Caco-2 (cell line): Measurements from ENCODE around the gene SAMM50. TPM values are rescaled to one million over a fixed set of nuclear protein-coding genes. Genes with fewer than 3 reads are reported as not detected.

Experiments used
- BruUV-seq: library from RNA; stranded (reverse); fragments of 400-500 nt; replicated peaks from 2 replicates; lab custom pipeline; 2021; lab: Mats Ljungman, UMichigan
- CTCF ChIA-PET: fragments of 300-600 bp; sonication (Branson Sonifier 250); formaldehyde crosslinking; loops from one replicate; lab custom pipeline; 2022; ENCODE audit warnings: antibody characterized with exemption; lab: Charles Lee
- POLR2A ChIA-PET: fragments of 300-600 bp; sonication (Branson Sonifier 250); formaldehyde crosslinking; loops from one replicate; lab custom pipeline; 2022; ENCODE audit warnings: antibody characterized with exemption; lab: Charles Lee
- DNase-seq, 2 experiments: peaks; one replicate each; pipeline versions ENCODE4 v3.0.0 to v3.0.0-alpha.2; 2020 to 2022
- H3K27me3 ChIP-seq: replicated peaks from 2 replicates; pipeline ENCODE4 v1.6.0; 2011; ENCODE audit warnings: low read length; ENCODE audit not compliant: control insufficient read depth, insufficient read depth
- H3K36me3 ChIP-seq: 2 replicates; pipeline ENCODE4 v1.5.1; 2011; ENCODE audit warnings: low read length; ENCODE audit not compliant: control insufficient read depth, insufficient read depth
- H3K4me1 ChIP-seq: fragments of 250-450 bp; sonication (Bioruptor Pico); 2 replicates; pipeline ENCODE4 v1.5.1; 2020; ENCODE audit warnings: mild to moderate bottlenecking
- H3K4me3 ChIP-seq: 2 replicates; pipeline ENCODE4 v1.5.1; 2011; ENCODE audit warnings: low read depth, mild to moderate bottlenecking, control low read depth, low read length
- H3K9me3 ChIP-seq: fragments of 250-450 bp; sonication (Bioruptor Pico); 2 replicates; pipeline ENCODE4 v1.5.1; 2020; ENCODE audit warnings: mild to moderate bottlenecking, moderate library complexity
- H3K27ac Mint-ChIP-seq: one replicate; pipeline ENCODE4 v1.8.0; 2022; ENCODE audit warnings: mixed read lengths; ENCODE audit not compliant: unreplicated experiment
- H3K27me3 Mint-ChIP-seq: one replicate; pipeline ENCODE4 v1.8.0; 2022; ENCODE audit warnings: mixed read lengths; ENCODE audit not compliant: insufficient read depth, unreplicated experiment
- H3K36me3 Mint-ChIP-seq: one replicate; pipeline ENCODE4 v1.8.0; 2022; ENCODE audit warnings: mild to moderate bottlenecking, mixed read lengths; ENCODE audit not compliant: insufficient read depth, unreplicated experiment
- H3K4me1 Mint-ChIP-seq: one replicate; pipeline ENCODE4 v1.8.0; 2022; ENCODE audit warnings: low read depth, mixed read lengths; ENCODE audit not compliant: unreplicated experiment
- H3K4me3 Mint-ChIP-seq: one replicate; pipeline ENCODE4 v1.8.0; 2022; ENCODE audit warnings: mild to moderate bottlenecking, moderate library complexity, mixed read lengths; ENCODE audit not compliant: unreplicated experiment
- H3K9me3 Mint-ChIP-seq: one replicate; pipeline ENCODE4 v1.8.0; 2022; ENCODE audit warnings: mixed read lengths; ENCODE audit not compliant: unreplicated experiment
- intact Hi-C: fragments of 100-400 bp; cut with micrococcal nuclease; formaldehyde crosslinking; loops from one replicate; pipeline ENCODE4 v1.10.0; 2022; ENCODE audit not compliant: unreplicated experiment
- total RNA-seq: library from RNA; stranded (reverse); gene quantifications from 2 replicates; pipeline ENCODE4 v1.2.3, GENCODE V29; 2022
- TF ChIP-seq, protein P1 (sequence below), 2 experiments: fragments of 200-600 bp in 1 of 2; IDR thresholded peaks; 1 replicate in 1 of 2; 2 replicates in 1 of 2; pipeline versions ENCODE4 v1.5.1 to v1.8.0; 2011 to 2022; ENCODE audit warnings: antibody characterized with exemption in 1 of 2, control low read depth in 1 of 2, inconsistent platforms in 1 of 2, low read depth in 1 of 2, low read length in 1 of 2, mild to moderate bottlenecking in 1 of 2, moderate library complexity in 1 of 2; ENCODE audit not compliant: insufficient read depth in 1 of 2, severe bottlenecking in 1 of 2, unreplicated experiment in 1 of 2

The SAMM50 gene
- total RNA-seq, 1 experiment from 2014 or later = 66.4 TPM

GRCh38 chr22:44019416-44019815, 64.2 kb downstream of the SAMM50 start:
- TF ChIP-seq, protein P1, sequence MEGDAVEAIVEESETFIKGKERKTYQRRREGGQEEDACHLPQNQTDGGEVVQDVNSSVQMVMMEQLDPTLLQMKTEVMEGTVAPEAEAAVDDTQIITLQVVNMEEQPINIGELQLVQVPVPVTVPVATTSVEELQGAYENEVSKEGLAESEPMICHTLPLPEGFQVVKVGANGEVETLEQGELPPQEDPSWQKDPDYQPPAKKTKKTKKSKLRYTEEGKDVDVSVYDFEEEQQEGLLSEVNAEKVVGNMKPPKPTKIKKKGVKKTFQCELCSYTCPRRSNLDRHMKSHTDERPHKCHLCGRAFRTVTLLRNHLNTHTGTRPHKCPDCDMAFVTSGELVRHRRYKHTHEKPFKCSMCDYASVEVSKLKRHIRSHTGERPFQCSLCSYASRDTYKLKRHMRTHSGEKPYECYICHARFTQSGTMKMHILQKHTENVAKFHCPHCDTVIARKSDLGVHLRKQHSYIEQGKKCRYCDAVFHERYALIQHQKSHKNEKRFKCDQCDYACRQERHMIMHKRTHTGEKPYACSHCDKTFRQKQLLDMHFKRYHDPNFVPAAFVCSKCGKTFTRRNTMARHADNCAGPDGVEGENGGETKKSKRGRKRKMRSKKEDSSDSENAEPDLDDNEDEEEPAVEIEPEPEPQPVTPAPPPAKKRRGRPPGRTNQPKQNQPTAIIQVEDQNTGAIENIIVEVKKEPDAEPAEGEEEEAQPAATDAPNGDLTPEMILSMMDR (IDR thresholded peaks at IDR 0.05; ENCODE audit: insufficient read depth in 1 of 2, low read depth in 1 of 2, low read length in 1 of 2, severe bottlenecking in 1 of 2, unreplicated experiment in 1 of 2) = no peak
- Histone ChIP-seq H3K27me3 (no peaks in the 10 kb centered on the region), H3K4me3 (no peak overlapping the region), H3K36me3 (no peaks in the 10 kb centered on the region), H3K9me3 (no peaks in the 10 kb centered on the region), H3K4me1 (0 out of 2 replicates have a peak, but pooled peaks cover 4% of the 10 kb centered on the region)
- POLR2A ChIA-PET = no interaction called here
- no peak for DNase-seq
- H3K4me3 Mint-ChIP-seq = no peak overlapping the region
- intact Hi-C loops = no loop called here
- CTCF ChIA-PET = no interaction called here
- BruUV-seq = no TSS peak
- H3K9me3 Mint-ChIP-seq = no peaks in the 10 kb centered on the region
- no peak overlapping the region for H3K27ac Mint-ChIP-seq
- H3K36me3 Mint-ChIP-seq = no peaks in the 10 kb centered on the region
- H3K27me3 Mint-ChIP-seq = no peaks in the 10 kb centered on the region
- peaks cover 6% of the 10 kb centered on the region for H3K4me1 Mint-ChIP-seq

DNA sequence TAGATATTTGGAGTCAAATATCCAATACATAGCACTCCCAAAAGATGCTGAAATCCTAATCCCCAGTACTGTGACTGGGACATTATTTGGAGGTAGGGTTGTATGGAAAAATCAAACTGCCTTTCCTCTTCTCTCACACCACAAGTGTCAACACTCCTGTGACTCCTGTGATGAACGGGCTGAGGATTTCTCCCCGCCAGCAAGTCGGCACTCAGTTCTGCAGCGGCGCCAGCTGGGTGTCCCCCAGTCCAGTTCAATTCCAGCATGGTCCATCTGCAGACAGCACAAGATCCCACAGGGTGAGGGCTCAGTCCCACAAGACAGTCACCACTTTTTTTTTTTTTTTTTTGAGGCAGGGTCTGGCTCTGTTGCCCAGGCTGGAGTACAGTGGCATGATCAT, 64.6 kb downstream of the SAMM50 start:
- Mint-ChIP-seq H3K36me3 (no peaks in the 10 kb centered on the region), H3K27me3 (no peaks in the 10 kb centered on the region), H3K4me3 (no peak overlapping the region), H3K27ac (no peak overlapping the region), H3K9me3 (no peaks in the 10 kb centered on the region), H3K4me1 (peaks cover 6% of the 10 kb centered on the region)
- TF ChIP-seq, protein P1 (IDR thresholded peaks at IDR 0.05; ENCODE audit: insufficient read depth in 1 of 2, low read depth in 1 of 2, low read length in 1 of 2, severe bottlenecking in 1 of 2, unreplicated experiment in 1 of 2) = no peak
- no peak for DNase-seq
- H3K4me1 ChIP-seq = 0 out of 2 replicates have a peak, but pooled peaks cover 4% of the 10 kb centered on the region
- no peaks in the 10 kb centered on the region for H3K27me3 ChIP-seq
- ChIA-PET CTCF (no interaction called here), POLR2A (no interaction called here)
- H3K36me3 ChIP-seq = no peaks in the 10 kb centered on the region
- no peak overlapping the region for H3K4me3 ChIP-seq
- no TSS peak for BruUV-seq
- intact Hi-C loops = no loop called here
- H3K9me3 ChIP-seq = no peaks in the 10 kb centered on the region

GRCh38 chr22:44020981-44021380, 65.7 kb downstream of the SAMM50 start:
- BruUV-seq = no TSS peak

More at GRCh38 chr22:44020981-44021380, 65.7 kb downstream of the SAMM50 start:
- Histone ChIP-seq H3K4me1 (0 out of 2 replicates have a peak, but pooled peaks cover 4% of the 10 kb centered on the region), H3K36me3 (no peaks in the 10 kb centered on the region), H3K9me3 (no peaks in the 10 kb centered on the region), H3K4me3 (no peak overlapping the region), H3K27me3 (no peaks in the 10 kb centered on the region)
- CTCF ChIA-PET = no interaction called here
- Mint-ChIP-seq H3K4me3 (no peak overlapping the region), H3K4me1 (peaks cover 6% of the 10 kb centered on the region), H3K27me3 (no peaks in the 10 kb centered on the region), H3K9me3 (no peaks in the 10 kb centered on the region), H3K36me3 (no peaks in the 10 kb centered on the region), H3K27ac (no peak overlapping the region)
- DNase-seq = no peak
- TF ChIP-seq, protein P1 (IDR thresholded peaks at IDR 0.05; ENCODE audit: insufficient read depth in 1 of 2, low read depth in 1 of 2, low read length in 1 of 2, severe bottlenecking in 1 of 2, unreplicated experiment in 1 of 2) = no peak
- intact Hi-C loops = no loop called here
- POLR2A ChIA-PET = interaction anchor here (0.8 kb wide), 1 partner anchor 756 kb away, joined by 3 read pairs; no protein-coding TSS in a partner anchor
